H1 (cell line): ENCODE measurements around the gene PLXNA4.

Source experiments
- CTCF ChIP-seq, 3 experiments: IDR thresholded peaks; 1 replicate in 2 of 3; 2 replicates in 1 of 3; pipeline versions ENCODE4 v1.5.1 to v1.6.1; 2011; ENCODE audit warnings: low read length in 3 of 3, mild to moderate bottlenecking in 3 of 3, inconsistent platforms in 2 of 3, low read depth in 1 of 3, moderate library complexity in 1 of 3; ENCODE audit not compliant: insufficient read depth in 1 of 3; ENCODE audit errors: control extremely low read depth in 1 of 3
- EZH2 ChIP-seq: fragments of 200-600 bp; sonication (generic); IDR thresholded peaks from 2 replicates; pipeline ENCODE4 v1.7.1; 2012; ENCODE audit warnings: low read depth, mild to moderate bottlenecking, moderate library complexity, low read length, inconsistent platforms; ENCODE audit not compliant: severe bottlenecking
- MAX ChIP-seq: IDR thresholded peaks from 2 replicates; pipeline ENCODE4 v1.6.1; 2012; ENCODE audit warnings: inconsistent platforms

GRCh38 chr7:132608523-132608922 is 32.3 kb upstream of the PLXNA4 start:
- TF ChIP-seq EZH2 (no peak), MAX (no peak), CTCF (IDR thresholded peaks at IDR 0.05; ENCODE audit: control extremely low read depth in 1 of 3, insufficient read depth in 1 of 3, low read depth in 1 of 3, low read length in 3 of 3) (no peak)
